ENCODE data around the gene RBM22.

RBM22 gene

GRCh38 chr5:150689120-150689519, 11.7 kb downstream of the RBM22 start:
- ChIA-PET CTCF (interaction anchor here (1.4 kb wide), 1 partner anchor 129 kb away, joined by 3 read pairs; no protein-coding TSS in a partner anchor), POLR2A (interaction anchor here (2.1 kb wide), 1 partner anchor 12 kb away, joined by 14 read pairs; the partner anchor contains the start of gene RBM22)
- no peak for DNase-seq (ENCODE audit: extremely low spot score)
- TF ChIP-seq FOXK2 (IDR thresholded peaks at IDR 0.05) (no peak), ZNF384 (IDR thresholded peaks at IDR 0.05) (no peak), CTBP1 (IDR thresholded peaks at IDR 0.05; ENCODE audit: borderline replicate concordance) (no peak), PKNOX1 (IDR thresholded peaks at IDR 0.05) (no peak), NFRKB (IDR thresholded peaks at IDR 0.05) (no peak), ELF4 (IDR thresholded peaks at IDR 0.05) (no peak), BHLHE40 (IDR thresholded peaks at IDR 0.05; ENCODE audit: borderline replicate concordance) (no peak), SUZ12 (IDR thresholded peaks at IDR 0.05) (no peak), ARNT (IDR thresholded peaks at IDR 0.05) (no peak), FOXM1 (IDR thresholded peaks at IDR 0.05; ENCODE audit: borderline replicate concordance) (no peak), HDGF (IDR thresholded peaks at IDR 0.05; ENCODE audit: borderline replicate concordance) (no peak), L3MBTL2 (conservative IDR thresholded peaks at IDR 0.05) (no peak), LEF1 (IDR thresholded peaks at IDR 0.05; ENCODE audit: borderline replicate concordance) (no peak), SP1 (IDR thresholded peaks at IDR 0.05) (no peak), FOXA1 (IDR thresholded peaks at IDR 0.05) (no peak), TARDBP (IDR thresholded peaks at IDR 0.05) (no peak)

- CTCF ChIA-PET = no interaction called here
- no peak for TF ChIP-seq SP1 (IDR thresholded peaks at IDR 0.05)
- no peak for TF ChIP-seq ARNT (IDR thresholded peaks at IDR 0.05)
- no peak for TF ChIP-seq HDGF (IDR thresholded peaks at IDR 0.05; ENCODE audit: borderline replicate concordance)
- TF ChIP-seq CTBP1 (IDR thresholded peaks at IDR 0.05; ENCODE audit: borderline replicate concordance) = no peak
- no peak for TF ChIP-seq SUZ12 (IDR thresholded peaks at IDR 0.05)
- no peak for TF ChIP-seq L3MBTL2 (conservative IDR thresholded peaks at IDR 0.05)
- TF ChIP-seq FOXK2 (IDR thresholded peaks at IDR 0.05) = no peak
- TF ChIP-seq FOXA1 (IDR thresholded peaks at IDR 0.05) = no peak
- TF ChIP-seq PKNOX1 (IDR thresholded peaks at IDR 0.05) = no peak
- TF ChIP-seq ZNF384 (IDR thresholded peaks at IDR 0.05) = no peak
- no peak for TF ChIP-seq LEF1 (IDR thresholded peaks at IDR 0.05; ENCODE audit: borderline replicate concordance)
- TF ChIP-seq NFRKB (IDR thresholded peaks at IDR 0.05) = no peak
- TF ChIP-seq BHLHE40 (IDR thresholded peaks at IDR 0.05; ENCODE audit: borderline replicate concordance) = no peak
- TF ChIP-seq FOXM1 (IDR thresholded peaks at IDR 0.05; ENCODE audit: borderline replicate concordance) = no peak
- no peak for TF ChIP-seq ELF4 (IDR thresholded peaks at IDR 0.05)
- no peak for TF ChIP-seq TARDBP (IDR thresholded peaks at IDR 0.05)
- POLR2A ChIA-PET = no interaction called here
- DNase-seq (ENCODE audit: extremely low spot score) = no peak
Measured at GRCh38 chr5:150676578-150676977, 24.3 kb downstream of the RBM22 start.

- no peak for DNase-seq (ENCODE audit: extremely low spot score)
- CTCF ChIA-PET = no interaction called here
- POLR2A ChIA-PET = interaction anchor here (1.5 kb wide), 1 partner anchor 26 kb away, joined by 6 read pairs; the partner anchor contains the start of gene RBM22
- TF ChIP-seq BHLHE40 (IDR thresholded peaks at IDR 0.05; ENCODE audit: borderline replicate concordance) = no peak
- no peak for TF ChIP-seq SUZ12 (IDR thresholded peaks at IDR 0.05)
- no peak for TF ChIP-seq L3MBTL2 (conservative IDR thresholded peaks at IDR 0.05)
- no peak for TF ChIP-seq PKNOX1 (IDR thresholded peaks at IDR 0.05)
- no peak for TF ChIP-seq LEF1 (IDR thresholded peaks at IDR 0.05; ENCODE audit: borderline replicate concordance)
- no peak for TF ChIP-seq ZNF384 (IDR thresholded peaks at IDR 0.05)
- TF ChIP-seq CTBP1 (IDR thresholded peaks at IDR 0.05; ENCODE audit: borderline replicate concordance) = no peak
- TF ChIP-seq NFRKB (IDR thresholded peaks at IDR 0.05) = no peak
- TF ChIP-seq ARNT (IDR thresholded peaks at IDR 0.05) = no peak
Measured at GRCh38 chr5:150675069-150675468, 25.8 kb downstream of the RBM22 start.

DNA sequence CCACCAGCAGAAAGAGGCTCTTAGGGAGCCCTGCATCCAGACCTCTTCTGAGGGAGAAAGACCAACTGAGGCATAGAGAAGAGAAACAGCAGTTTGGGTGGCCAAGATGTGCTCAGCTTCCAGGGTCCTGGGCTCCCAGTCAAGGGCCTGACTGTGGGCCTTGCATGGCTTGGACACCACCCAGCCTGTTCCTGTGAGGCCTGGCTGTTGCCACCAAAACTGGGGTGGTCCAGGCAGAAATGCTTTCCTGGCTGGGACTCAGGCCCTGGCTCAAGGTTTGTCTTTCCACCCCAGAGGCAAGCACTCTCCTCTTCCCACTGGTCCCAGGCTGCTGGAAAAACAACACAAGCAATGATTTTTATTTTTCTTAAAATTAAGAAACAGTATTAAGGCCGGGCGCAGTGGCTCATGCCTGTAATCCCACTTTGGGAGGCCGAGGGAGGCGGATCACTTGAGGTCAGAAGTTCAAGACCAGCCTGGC, 26.5 kb downstream of the RBM22 start:
- ChIA-PET CTCF (no interaction called here), POLR2A (interaction anchor here (1.5 to 1.6 kb wide), 3 partner anchors 17 to 26 kb away, joined by 6 to 10 read pairs (median 8); partner anchors contain the start of gene RBM22)
- TF ChIP-seq SUZ12 (IDR thresholded peaks at IDR 0.05) (no peak), ARNT (IDR thresholded peaks at IDR 0.05) (no peak), ELF4 (IDR thresholded peaks at IDR 0.05) (no peak), SP1 (IDR thresholded peaks at IDR 0.05) (no peak), FOXK2 (IDR thresholded peaks at IDR 0.05) (no peak), HDGF (IDR thresholded peaks at IDR 0.05; ENCODE audit: borderline replicate concordance) (no peak), PKNOX1 (IDR thresholded peaks at IDR 0.05) (no peak), ZNF384 (IDR thresholded peaks at IDR 0.05) (no peak), FOXM1 (IDR thresholded peaks at IDR 0.05; ENCODE audit: borderline replicate concordance) (no peak), TARDBP (IDR thresholded peaks at IDR 0.05) (no peak), L3MBTL2 (conservative IDR thresholded peaks at IDR 0.05) (no peak), BHLHE40 (IDR thresholded peaks at IDR 0.05; ENCODE audit: borderline replicate concordance) (no peak), FOXA1 (IDR thresholded peaks at IDR 0.05) (no peak), CTBP1 (IDR thresholded peaks at IDR 0.05; ENCODE audit: borderline replicate concordance) (no peak), LEF1 (IDR thresholded peaks at IDR 0.05; ENCODE audit: borderline replicate concordance) (no peak), NFRKB (IDR thresholded peaks at IDR 0.05) (no peak)
- no peak for DNase-seq (ENCODE audit: extremely low spot score)

- no peak for DNase-seq (ENCODE audit: extremely low spot score)
- TF ChIP-seq SUZ12 (IDR thresholded peaks at IDR 0.05) (no peak), CTBP1 (IDR thresholded peaks at IDR 0.05; ENCODE audit: borderline replicate concordance) (no peak), HDGF (IDR thresholded peaks at IDR 0.05; ENCODE audit: borderline replicate concordance) (no peak), FOXK2 (IDR thresholded peaks at IDR 0.05) (no peak), ELF4 (IDR thresholded peaks at IDR 0.05) (no peak), NFRKB (IDR thresholded peaks at IDR 0.05) (no peak), FOXA1 (IDR thresholded peaks at IDR 0.05) (no peak), BHLHE40 (IDR thresholded peaks at IDR 0.05; ENCODE audit: borderline replicate concordance) (no peak), ZNF384 (IDR thresholded peaks at IDR 0.05) (no peak)
- POLR2A ChIA-PET = interaction anchor here (0.7 to 1.6 kb wide), 3 partner anchors 12 to 28 kb away, joined by 3 to 10 read pairs (median 8); partner anchors contain the start of genes MYOZ3 and RBM22
- CTCF ChIA-PET = no interaction called here
Measured at GRCh38 chr5:150672884-150673275, 28.0 kb downstream of the RBM22 start.

Data from HEK293T (cell line).